H9 (cell line): ENCODE results near the gene ZSWIM2. TPM values are rescaled to one million over a fixed set of nuclear protein-coding genes. Genes with fewer than 3 reads are reported as not detected.

Experiments used
- DNase-seq: peaks from one replicate; pipeline ENCODE4 v3.0.0-alpha.2; 2017
- H2AFZ ChIP-seq: one replicate; pipeline ENCODE4 v1.6.1; 2013; ENCODE audit warnings: mild to moderate bottlenecking, low read length, control low read depth, moderate library complexity
- H2AK5ac ChIP-seq: 2 replicates; pipeline ENCODE4 v1.6.1; 2013; ENCODE audit warnings: low read length, control low read depth, mixed read lengths; ENCODE audit not compliant: insufficient read length
- H2BK120ac ChIP-seq: one replicate; pipeline ENCODE4 v1.6.1; 2013; ENCODE audit warnings: low read depth, mild to moderate bottlenecking, low read length, control low read depth, inconsistent platforms; ENCODE audit not compliant: poor library complexity, severe bottlenecking
- H2BK12ac ChIP-seq: 2 replicates; pipeline ENCODE4 v1.6.1; 2013; ENCODE audit warnings: low read length, control low read depth, mixed read lengths, low read depth; ENCODE audit not compliant: insufficient read length
- H2BK15ac ChIP-seq: 2 replicates; pipeline ENCODE4 v1.6.1; 2013; ENCODE audit warnings: low read depth, low read length, control low read depth
- H2BK20ac ChIP-seq: one replicate; pipeline ENCODE4 v1.6.1; 2013; ENCODE audit warnings: low read depth, mild to moderate bottlenecking, low read length, control low read depth, inconsistent platforms; ENCODE audit not compliant: poor library complexity, severe bottlenecking
- H2BK5ac ChIP-seq: 2 replicates; pipeline ENCODE4 v1.6.1; 2013; ENCODE audit warnings: low read length, control low read depth, mixed read lengths; ENCODE audit not compliant: insufficient read length
- H3K14ac ChIP-seq: 2 replicates; pipeline ENCODE4 v1.6.1; 2013; ENCODE audit warnings: low read length, control low read depth; ENCODE audit not compliant: insufficient read depth
- H3K18ac ChIP-seq: 2 replicates; pipeline ENCODE4 v1.6.1; 2013; ENCODE audit warnings: low read depth, mild to moderate bottlenecking, mixed read lengths, low read length, control low read depth; ENCODE audit not compliant: insufficient read length
- H3K23ac ChIP-seq: 2 replicates; pipeline ENCODE4 v1.6.1; 2013; ENCODE audit warnings: low read length, control low read depth, mixed read lengths, low read depth; ENCODE audit not compliant: insufficient read length
- H3K23me2 ChIP-seq: 2 replicates; pipeline ENCODE4 v1.6.1; 2013; ENCODE audit warnings: low read depth, mild to moderate bottlenecking, mixed read lengths, low read length, control low read depth; ENCODE audit not compliant: insufficient read length, poor library complexity, severe bottlenecking
- H3K27ac ChIP-seq: 2 replicates; pipeline ENCODE4 v1.5.1; 2013; ENCODE audit warnings: low read length, control low read depth, mixed read lengths, low read depth; ENCODE audit not compliant: insufficient read length
- H3K27me3 ChIP-seq: 2 replicates; pipeline ENCODE4 v1.6.1; 2013; ENCODE audit warnings: low read length, control low read depth, inconsistent platforms; ENCODE audit not compliant: insufficient read depth
- H3K4ac ChIP-seq: 2 replicates; pipeline ENCODE4 v1.6.1; 2013; ENCODE audit warnings: low read depth, mild to moderate bottlenecking, control low read depth, inconsistent platforms, low read length, moderate library complexity
- H3K4me1 ChIP-seq: 2 replicates; pipeline ENCODE4 v1.6.1; 2013; ENCODE audit warnings: low read length, control low read depth, inconsistent platforms; ENCODE audit not compliant: insufficient read depth
- H3K4me2 ChIP-seq: 2 replicates; pipeline ENCODE4 v1.6.1; 2013; ENCODE audit warnings: low read length, control low read depth, mixed read lengths; ENCODE audit not compliant: insufficient read length, insufficient read depth
- H3K56ac ChIP-seq: 2 replicates; pipeline ENCODE4 v1.6.1; 2013; ENCODE audit warnings: low read depth, mild to moderate bottlenecking, mixed read lengths, low read length, control low read depth; ENCODE audit not compliant: insufficient read length
- H3K79me1 ChIP-seq: 2 replicates; pipeline ENCODE4 v1.6.1; 2013; ENCODE audit warnings: low read depth, mild to moderate bottlenecking, moderate library complexity, low read length, control low read depth, inconsistent platforms; ENCODE audit not compliant: insufficient read depth, poor library complexity, severe bottlenecking
- H3K79me2 ChIP-seq: 2 replicates; pipeline ENCODE4 v1.6.1; 2013; ENCODE audit warnings: low read length, control low read depth, inconsistent platforms; ENCODE audit not compliant: insufficient read depth
- H3K9ac ChIP-seq: 2 replicates; pipeline ENCODE4 v1.6.1; 2013; ENCODE audit warnings: low read length, control low read depth, mixed read lengths; ENCODE audit not compliant: insufficient read length; ENCODE audit errors: extremely low read depth
- H3K9me3 ChIP-seq: one replicate; pipeline ENCODE4 v1.6.1; 2013; ENCODE audit warnings: low read depth, low read length, inconsistent platforms; ENCODE audit not compliant: control insufficient read depth
- H3T11ph ChIP-seq: one replicate; pipeline ENCODE4 v1.6.1; 2013; ENCODE audit warnings: mild to moderate bottlenecking, low read length, control low read depth, inconsistent platforms
- H4K20me1 ChIP-seq: one replicate; pipeline ENCODE4 v1.6.1; 2013; ENCODE audit not compliant: control insufficient read depth, insufficient read length, insufficient read depth
- H4K5ac ChIP-seq: 2 replicates; pipeline ENCODE4 v1.6.1; 2013; ENCODE audit warnings: low read depth, mild to moderate bottlenecking, mixed read lengths, low read length, control low read depth; ENCODE audit not compliant: insufficient read length
- H4K8ac ChIP-seq: replicated peaks from 2 replicates; pipeline ENCODE4 v1.6.1; 2013; ENCODE audit warnings: low read length, control low read depth, mixed read lengths, low read depth; ENCODE audit not compliant: insufficient read length
- H4K91ac ChIP-seq: 2 replicates; pipeline ENCODE4 v1.6.1; 2013; ENCODE audit warnings: low read depth, mild to moderate bottlenecking, moderate library complexity, mixed read lengths, low read length, control low read depth; ENCODE audit not compliant: insufficient read length
- H3K27ac Mint-ChIP-seq, 3 experiments: 2 replicates in 2 of 3; 3 replicates in 1 of 3; pipeline ENCODE4 v1.8.0; 2020 to 2021; ENCODE audit warnings: mixed read lengths in 3 of 3, mild to moderate bottlenecking in 1 of 3, moderate library complexity in 1 of 3
- H3K27me3 Mint-ChIP-seq: 2 replicates; pipeline ENCODE4 v1.8.0; 2021; ENCODE audit warnings: low read depth, mild to moderate bottlenecking, moderate library complexity, mixed read lengths
- H3K36me3 Mint-ChIP-seq, 3 experiments: 2 replicates in 2 of 3; 3 replicates in 1 of 3; pipeline ENCODE4 v1.8.0; 2020 to 2021; ENCODE audit warnings: low read depth in 3 of 3, mixed read lengths in 3 of 3; ENCODE audit not compliant: insufficient read depth in 1 of 3
- H3K4me1 Mint-ChIP-seq, 2 experiments: 2 replicates each; pipeline ENCODE4 v1.8.0; 2020; ENCODE audit warnings: mixed read lengths in 2 of 2
- H3K4me3 Mint-ChIP-seq, 2 experiments: 2 replicates in 1 of 2; 3 replicates in 1 of 2; pipeline ENCODE4 v1.8.0; 2020 to 2021; ENCODE audit warnings: mild to moderate bottlenecking in 2 of 2, mixed read lengths in 2 of 2, moderate library complexity in 1 of 2
- H3K9me3 Mint-ChIP-seq, 2 experiments: 2 replicates in 1 of 2; 3 replicates in 1 of 2; pipeline ENCODE4 v1.8.0; 2020; ENCODE audit warnings: mild to moderate bottlenecking in 2 of 2, mixed read lengths in 2 of 2, moderate library complexity in 1 of 2
- CTCF ChIP-seq: fragments of 200-600 bp; sonication (generic); conservative IDR thresholded peaks from 3 replicates; pipeline ENCODE4 v1.8.0; 2021; ENCODE audit warnings: antibody characterized with exemption, mild to moderate bottlenecking
- WGBS: extraction: QIAGEN DNeasy Blood & Tissue Kit; methylation state at CpG from one replicate; pipeline ENCODE4 v1.1.7; 2013; ENCODE audit warnings: missing lambda C conversion rate, low lambda C conversion rate, mixed read lengths; ENCODE audit not compliant: insufficient read length; ENCODE audit errors: extremely low coverage; 5-methylcytosine and 5-hydroxymethylcytosine counted together
- total RNA-seq: library from RNA; stranded (reverse); gene quantifications from 2 replicates; pipeline ENCODE4 v1.2.1, GENCODE V29; 2021

ZSWIM2 gene
- total RNA-seq, 1 experiment from 2014 or later, result not detected

- Histone ChIP-seq H3K79me2 (no peaks in the 10 kb centered on the region), H2AFZ (no peak overlapping the region)
These were observed 42.2 kb upstream of the ZSWIM2 start for GRCh38 chr2:186891185-186891621.

More at GRCh38 chr2:186891185-186891621, 42.2 kb upstream of the ZSWIM2 start:
- no peaks in the 10 kb centered on the region for H3K23me2 ChIP-seq
- no peak overlapping the region for H3K4me3 Mint-ChIP-seq
- H3K27ac ChIP-seq, result no peak overlapping the region
- TF ChIP-seq CTCF, result no peak
- no peak overlapping the region for H2AK5ac ChIP-seq
- DNase-seq, result no peak
- no peak overlapping the region for H4K8ac ChIP-seq
- H3K27me3 ChIP-seq, result no peaks in the 10 kb centered on the region
- no peak overlapping the region for H2BK12ac ChIP-seq
- H3K27me3 Mint-ChIP-seq, result no peaks in the 10 kb centered on the region
- H2BK20ac ChIP-seq, result no peak overlapping the region
- no peak overlapping the region for H2BK15ac ChIP-seq
- no peak overlapping the region for H2BK5ac ChIP-seq
- H3T11ph ChIP-seq, result no peak overlapping the region
- no peak overlapping the region for H3K23ac ChIP-seq
- H3K9me3 ChIP-seq, result no peaks in the 10 kb centered on the region
- H3K9me3 Mint-ChIP-seq, result 0 out of 5 replicates have a peak, but pooled peaks cover 3% of the 10 kb centered on the region in 2 experiments
- no peak overlapping the region for H3K4ac ChIP-seq
- H3K18ac ChIP-seq, result no peak overlapping the region
- H4K20me1 ChIP-seq, result no peaks in the 10 kb centered on the region
- H3K79me1 ChIP-seq, result no peaks in the 10 kb centered on the region
- H3K14ac ChIP-seq, result no peak overlapping the region
- H3K27ac Mint-ChIP-seq, result no peak overlapping the region
- no peaks in the 10 kb centered on the region; a peak in 1 of 7 replicates for H3K36me3 Mint-ChIP-seq
- no peak overlapping the region for H3K9ac ChIP-seq
- H3K4me1 ChIP-seq, result no peaks in the 10 kb centered on the region
- WGBS, result no CpG with 5 or more reads among the region's 1 CpG
- no peak overlapping the region for H4K91ac ChIP-seq
- H4K5ac ChIP-seq, result no peak overlapping the region
- H3K4me1 Mint-ChIP-seq, result peaks cover 0 to 4% of the 10 kb centered on the region in 2 experiments; a peak in 1 of 4 replicates
- H3K56ac ChIP-seq, result no peak overlapping the region
- no peak overlapping the region for H3K4me2 ChIP-seq
- no peak overlapping the region for H2BK120ac ChIP-seq
